Transverse colon (tissue), 4 donors: Measurements from ENCODE around the gene LHB. TPM values are rescaled to one million over a fixed set of nuclear protein-coding genes. Genes with fewer than 3 reads are reported as not detected.

Source experiments
- DNase-seq: peaks from one replicate; pipeline ENCODE4 v3.0.0-alpha.2; 2019
- H3K27ac ChIP-seq, 4 donors: fragments of 200-600 bp; sonication (generic); 2 replicates each; pipeline ENCODE4 v1.5.1; 2016 to 2018; ENCODE audit warnings: inconsistent platforms in 4 of 4
- H3K27me3 ChIP-seq: fragments of 200-600 bp; sonication (generic); 2 replicates; pipeline ENCODE4 v1.5.1; 2017; ENCODE audit warnings: inconsistent platforms
- H3K36me3 ChIP-seq, 4 donors: fragments of 200-600 bp; sonication (generic); 2 replicates each; pipeline ENCODE4 v1.5.1; 2017 to 2019; ENCODE audit warnings: inconsistent platforms in 4 of 4
- H3K4me1 ChIP-seq, 4 donors: fragments of 200-600 bp; sonication (generic); 2 replicates each; pipeline ENCODE4 v1.5.1; 2017 to 2020; ENCODE audit warnings: inconsistent platforms in 4 of 4
- H3K4me3 ChIP-seq, 4 donors: fragments of 200-600 bp; sonication (generic); 1 replicate in 1 of 4; 2 replicates in 3 of 4; pipeline versions ENCODE4 v1.5.1 to v1.6.1; 2017 to 2019; ENCODE audit warnings: inconsistent platforms in 4 of 4
- H3K9me3 ChIP-seq, 2 donors: fragments of 200-600 bp; sonication (generic); 2 replicates each; pipeline ENCODE4 v1.5.1; 2017 to 2019; ENCODE audit warnings: inconsistent platforms in 2 of 2
- EP300 ChIP-seq: sonication (generic); formaldehyde crosslinking; IDR thresholded peaks from one replicate; pipeline ENCODE4 v1.6.1; 2017; ENCODE audit warnings: antibody characterized with exemption, low read depth
- POLR2A ChIP-seq: fragments of 450-650 bp; IDR thresholded peaks from one replicate; pipeline ENCODE4 v1.6.1; 2016; ENCODE audit warnings: antibody characterized with exemption, mild to moderate bottlenecking, moderate library complexity
- POLR2AphosphoS5 ChIP-seq, 3 donors: sonication (generic); formaldehyde crosslinking; IDR thresholded peaks; one replicate each; pipeline ENCODE4 v1.6.1; 2016; ENCODE audit warnings: antibody characterized with exemption in 3 of 3
- WGBS, 2 donors: methylation state at CpG; one replicate each; pipeline ENCODE4 v1.1.5; 2018; ENCODE audit warnings: low coverage in 1 of 2; 5-methylcytosine and 5-hydroxymethylcytosine counted together
- in situ Hi-C, 4 donors: fragments of 200-750 bp; cut with MboI; loops; one replicate each; pipeline versions ENCODE4 v1.15.0 to v1.15.1; 2017; ENCODE audit warnings: low sequenced_read_pairs in 3 of 4, low pct_ligation_motif_present in 1 of 4, low pct_unique_long_range_greater_than_20kb in 1 of 4
- intact Hi-C: fragments of 100-400 bp; cut with DNase I; formaldehyde crosslinking; loops from one replicate; pipeline ENCODE4 v1.15.1; 2023; ENCODE audit warnings: low total_unique reads
- total RNA-seq, 4 donors: library from RNA; depleted of rRNA; stranded (reverse); fragments of >200 nt; gene quantifications; one replicate each; pipeline ENCODE4 v1.1.0, GENCODE V29; 2016
- TF ChIP-seq, protein P1 (sequence below), 5 experiments: fragments of 200-600 bp in 3 of 5; fragments of 450-650 bp in 2 of 5; sonication (generic) in 3 of 5; IDR thresholded peaks; 1 replicate in 2 of 5; 2 replicates in 3 of 5; pipeline ENCODE4 v1.5.1; 2016 to 2017; ENCODE audit warnings: antibody characterized with exemption in 5 of 5, inconsistent platforms in 3 of 5, mild to moderate bottlenecking in 2 of 5, moderate library complexity in 1 of 5

LHB gene
- total RNA-seq, 4 donors from 2014 or later, result 1.4 TPM; not detected in 3

DNA sequence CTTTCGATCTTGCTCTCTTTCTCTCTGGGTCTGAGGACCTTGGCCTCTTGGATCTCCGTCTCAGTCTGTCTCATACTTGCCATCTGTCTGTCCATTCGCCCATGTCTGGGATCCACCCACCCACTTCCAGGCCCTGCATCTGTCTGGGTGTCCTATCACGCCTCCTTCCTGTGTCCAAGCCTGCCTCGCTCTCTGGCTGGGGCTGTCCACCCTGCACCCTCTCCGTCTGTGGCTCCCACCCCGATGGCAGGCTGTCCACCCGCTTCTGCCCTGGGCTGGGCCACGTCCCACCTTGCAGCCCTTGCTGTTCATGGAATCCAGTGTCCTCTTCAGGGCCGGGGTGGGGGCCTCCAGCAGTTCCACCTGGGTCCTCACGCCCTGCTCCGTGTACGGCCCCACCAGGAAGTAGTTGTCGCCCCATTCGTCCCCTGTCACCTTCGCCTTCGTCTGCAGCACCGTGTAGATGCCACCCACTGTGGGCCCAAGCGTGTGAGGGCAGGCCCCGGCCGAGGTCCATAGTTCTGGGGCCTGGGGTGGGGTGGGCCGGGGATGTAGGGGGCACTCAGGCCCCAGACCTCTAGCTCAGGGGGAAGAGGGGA is 25.8 kb downstream of the LHB start:
- Histone ChIP-seq H3K9me3 (no peaks in the 10 kb centered on the region), H3K4me3 (peak overlapping the region in 1 of 4 donors; percentile 87), H3K36me3 (peaks cover 0 to 10% (median 0%) of the 10 kb centered on the region in 4 donors), H3K4me1 (peaks cover 16 to 36% (median 29%) of the 10 kb centered on the region in 4 donors), H3K27ac (peak overlapping the region in 2 of 4 donors; percentile 89 to 93), H3K27me3 (no peaks in the 10 kb centered on the region)
- in situ Hi-C loops (no loop called here), intact Hi-C loops (no loop called here)
- DNase-seq, result no peak
- WGBS, 2 donors, result 93 to 100% methylated on average over 2 to 21 of the region's 22 CpGs
- TF ChIP-seq EP300, result no peak
- TF ChIP-seq POLR2A, result no peak
- TF ChIP-seq, protein P1, sequence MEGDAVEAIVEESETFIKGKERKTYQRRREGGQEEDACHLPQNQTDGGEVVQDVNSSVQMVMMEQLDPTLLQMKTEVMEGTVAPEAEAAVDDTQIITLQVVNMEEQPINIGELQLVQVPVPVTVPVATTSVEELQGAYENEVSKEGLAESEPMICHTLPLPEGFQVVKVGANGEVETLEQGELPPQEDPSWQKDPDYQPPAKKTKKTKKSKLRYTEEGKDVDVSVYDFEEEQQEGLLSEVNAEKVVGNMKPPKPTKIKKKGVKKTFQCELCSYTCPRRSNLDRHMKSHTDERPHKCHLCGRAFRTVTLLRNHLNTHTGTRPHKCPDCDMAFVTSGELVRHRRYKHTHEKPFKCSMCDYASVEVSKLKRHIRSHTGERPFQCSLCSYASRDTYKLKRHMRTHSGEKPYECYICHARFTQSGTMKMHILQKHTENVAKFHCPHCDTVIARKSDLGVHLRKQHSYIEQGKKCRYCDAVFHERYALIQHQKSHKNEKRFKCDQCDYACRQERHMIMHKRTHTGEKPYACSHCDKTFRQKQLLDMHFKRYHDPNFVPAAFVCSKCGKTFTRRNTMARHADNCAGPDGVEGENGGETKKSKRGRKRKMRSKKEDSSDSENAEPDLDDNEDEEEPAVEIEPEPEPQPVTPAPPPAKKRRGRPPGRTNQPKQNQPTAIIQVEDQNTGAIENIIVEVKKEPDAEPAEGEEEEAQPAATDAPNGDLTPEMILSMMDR (IDR thresholded peaks at IDR 0.05), result no peak
- TF ChIP-seq POLR2AphosphoS5 (IDR thresholded peaks at IDR 0.05), result no peak

GRCh38 chr19:48990400-48990799 is 26.5 kb downstream of the LHB start:
- in situ Hi-C loops, result no loop called here
- WGBS, 2 donors, result 78 to 81% methylated on average over 4 of the region's 4 CpGs
- TF ChIP-seq POLR2AphosphoS5 (IDR thresholded peaks at IDR 0.05) (no peak), EP300 (no peak), POLR2A (no peak)
- TF ChIP-seq, protein P1 (IDR thresholded peaks at IDR 0.05), result no peak

DNA sequence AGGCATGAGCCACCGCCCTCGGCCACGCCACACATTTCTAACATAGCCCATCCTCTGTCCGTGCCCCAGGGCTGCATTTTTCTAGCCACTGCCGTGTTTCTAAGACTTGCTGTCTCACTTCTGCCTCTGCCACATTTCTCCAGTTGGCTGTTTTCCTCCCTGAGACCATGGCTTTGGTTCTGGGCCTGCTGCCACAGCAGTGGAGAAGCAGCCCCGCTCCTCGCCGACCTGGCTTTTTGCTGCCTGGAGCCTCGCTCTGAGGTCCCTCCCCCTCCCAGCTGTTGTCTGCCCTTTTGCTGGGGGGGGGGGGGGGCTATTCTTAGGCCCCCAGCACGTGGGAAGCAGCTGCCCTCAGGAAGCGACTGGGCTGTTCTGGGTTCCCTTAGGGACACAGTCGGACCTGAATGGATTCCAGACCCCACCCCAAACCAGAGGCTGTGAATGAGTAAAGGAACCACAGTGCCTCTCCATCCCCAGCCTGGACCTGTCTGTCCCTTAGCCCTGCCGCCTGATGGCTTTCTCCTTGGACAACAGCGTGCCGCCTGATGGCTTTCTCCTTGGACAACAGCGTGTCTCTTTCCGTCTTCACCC is 27.1 kb downstream of the LHB start:
- WGBS, 2 donors, result 85% methylated on average over 5 to 15 of the region's 17 CpGs
- no peak overlapping the region for H3K4me3 ChIP-seq
- in situ Hi-C loops (no loop called here), intact Hi-C loops (no loop called here)
- H3K9me3 ChIP-seq, result no peaks in the 10 kb centered on the region
- H3K27ac ChIP-seq, result no peak overlapping the region
- DNase-seq, result no peak
- TF ChIP-seq POLR2AphosphoS5 (IDR thresholded peaks at IDR 0.05) (no peak), POLR2A (no peak), EP300 (no peak)
- TF ChIP-seq, protein P1 (IDR thresholded peaks at IDR 0.05), result no peak
- H3K4me1 ChIP-seq, result peaks cover 16 to 30% (median 26%) of the 10 kb centered on the region in 4 donors
- H3K27me3 ChIP-seq, result no peaks in the 10 kb centered on the region
- peaks cover 0 to 18% (median 3%) of the 10 kb centered on the region in 4 donors for H3K36me3 ChIP-seq

More at GRCh38 chr19:48990400-48990799, 26.5 kb downstream of the LHB start:
- H3K4me1 ChIP-seq, result peaks cover 16 to 36% (median 29%) of the 10 kb centered on the region in 4 donors
- intact Hi-C loops, result no loop called here
- no peaks in the 10 kb centered on the region for H3K27me3 ChIP-seq
- no peak overlapping the region for H3K4me3 ChIP-seq
- H3K9me3 ChIP-seq, result no peaks in the 10 kb centered on the region
- H3K36me3 ChIP-seq, result peaks cover 0 to 12% (median under 1%) of the 10 kb centered on the region in 4 donors
- no peak for DNase-seq
- no peak overlapping the region for H3K27ac ChIP-seq

- no peaks in the 10 kb centered on the region for H3K9me3 ChIP-seq
- H3K36me3 ChIP-seq, result peaks cover 0 to 27% (median 6%) of the 10 kb centered on the region in 4 donors
- intact Hi-C loops, result no loop called here
- no peak overlapping the region for H3K4me3 ChIP-seq
- H3K27ac ChIP-seq, result no peak overlapping the region
- in situ Hi-C loops, result no loop called here
- 90 to 96% methylated on average over 1 to 9 of the region's 9 CpGs for WGBS, 2 donors
- H3K4me1 ChIP-seq, result peaks cover 9 to 21% (median 17%) of the 10 kb centered on the region in 4 donors
- no peak for DNase-seq
- H3K27me3 ChIP-seq, result no peaks in the 10 kb centered on the region
- TF ChIP-seq EP300 (no peak), POLR2AphosphoS5 (IDR thresholded peaks at IDR 0.05) (no peak), POLR2A (no peak)
- TF ChIP-seq, protein P1 (IDR thresholded peaks at IDR 0.05), result no peak
Observed at GRCh38 chr19:48988860-48989259, 28.0 kb downstream of the LHB start.
